Mesodermal cell (in vitro differentiated cells): Measurements from ENCODE around the gene MAK.
A peak's percentile ranks its signal among the peaks of the same experiment; 100 is the strongest.
"Not testable (repeated sequence)": the region's sequence is repeated elsewhere in the genome, so short reads cannot be mapped to it uniquely, and the experiment has no call there.

Source experiments
- H3K27ac ChIP-seq: 2 replicates; pipeline ENCODE4 v1.7.0; 2013; ENCODE audit warnings: mild to moderate bottlenecking, low read depth, low read length, moderate library complexity; ENCODE audit not compliant: severe bottlenecking
- H3K36me3 ChIP-seq: 2 replicates; pipeline ENCODE4 v1.7.1; 2013; ENCODE audit warnings: mild to moderate bottlenecking, low read length, moderate library complexity; ENCODE audit not compliant: control insufficient read depth, insufficient read depth
- H3K4me1 ChIP-seq: one replicate; pipeline ENCODE4 v1.7.1; 2013; ENCODE audit warnings: mild to moderate bottlenecking, low read length; ENCODE audit not compliant: insufficient read depth, control insufficient read depth, poor library complexity, severe bottlenecking
- H3K4me3 ChIP-seq: 2 replicates; pipeline ENCODE4 v1.7.0; 2013; ENCODE audit warnings: low read length, control low read depth, mild to moderate bottlenecking; ENCODE audit not compliant: insufficient read depth, poor library complexity, severe bottlenecking; ENCODE audit errors: extremely low read depth
- H3K9me3 ChIP-seq: 2 replicates; pipeline ENCODE4 v1.7.1; 2013; ENCODE audit warnings: mild to moderate bottlenecking, low read length, moderate library complexity; ENCODE audit not compliant: control insufficient read depth
- WGBS, 2 experiments: methylation state at CpG; one replicate each; pipeline ENCODE4 v1.1.5; 2013; ENCODE audit warnings: missing lambda C conversion rate in 2 of 2; ENCODE audit not compliant: insufficient coverage in 2 of 2; 5-methylcytosine and 5-hydroxymethylcytosine counted together

The MAK gene

DNA sequence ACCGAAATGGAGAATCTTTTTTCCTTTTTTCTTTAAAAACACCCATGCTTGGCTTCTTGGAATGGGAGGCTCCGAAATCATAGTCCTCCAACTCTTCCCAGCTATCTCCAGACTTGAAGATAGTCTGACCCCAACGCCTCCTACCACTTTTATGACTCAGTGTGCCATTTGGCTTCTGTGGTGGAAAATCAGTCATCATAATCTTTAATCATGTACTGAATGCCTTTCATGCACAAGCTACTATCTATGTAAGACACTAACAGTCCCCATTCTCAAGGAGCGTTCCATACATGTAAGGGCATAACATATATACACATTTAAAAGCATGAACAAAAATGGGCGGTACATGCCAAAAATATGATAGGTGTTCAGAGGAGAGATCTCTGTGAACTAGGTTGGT lies 46.7 kb downstream of the MAK start:
- no peaks in the 10 kb centered on the region for H3K9me3 ChIP-seq
- peaks cover 5% of the 10 kb centered on the region for H3K4me1 ChIP-seq
- WGBS, 2 experiments, result 100% methylated on average over 1 to 2 of the region's 5 CpGs
- no peak overlapping the region for H3K4me3 ChIP-seq
- H3K36me3 ChIP-seq, result peaks cover 11% of the 10 kb centered on the region
- H3K27ac ChIP-seq, result no peak overlapping the region

DNA sequence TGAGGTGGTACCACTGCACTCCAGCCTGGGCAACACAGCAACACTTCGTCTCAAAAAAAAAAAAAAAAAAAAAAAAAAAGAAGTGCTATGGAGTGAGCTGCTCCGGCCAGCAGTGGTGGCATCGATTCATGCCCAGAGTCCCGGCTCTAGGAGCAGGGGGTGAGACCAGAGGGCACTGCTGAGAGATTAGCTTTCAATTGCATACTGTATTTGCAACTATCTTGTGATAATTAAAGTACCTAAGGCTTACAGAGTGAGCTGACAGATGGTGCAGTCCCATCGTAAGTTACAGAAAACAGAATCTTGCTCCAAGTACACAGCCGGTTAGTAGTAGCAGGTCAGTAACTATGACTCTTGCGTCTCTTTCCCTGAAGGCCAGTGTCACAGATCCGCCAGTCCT lies 59.3 kb downstream of the MAK start:
- Histone ChIP-seq H3K27ac (no peak overlapping the region), H3K36me3 (peaks cover 31% of the 10 kb centered on the region), H3K4me1 (no peaks in the 10 kb centered on the region), H3K9me3 (no peaks in the 10 kb centered on the region), H3K4me3 (no peak overlapping the region)
- WGBS, 2 experiments, result 90 to 99% methylated on average over 7 of the region's 8 CpGs

DNA sequence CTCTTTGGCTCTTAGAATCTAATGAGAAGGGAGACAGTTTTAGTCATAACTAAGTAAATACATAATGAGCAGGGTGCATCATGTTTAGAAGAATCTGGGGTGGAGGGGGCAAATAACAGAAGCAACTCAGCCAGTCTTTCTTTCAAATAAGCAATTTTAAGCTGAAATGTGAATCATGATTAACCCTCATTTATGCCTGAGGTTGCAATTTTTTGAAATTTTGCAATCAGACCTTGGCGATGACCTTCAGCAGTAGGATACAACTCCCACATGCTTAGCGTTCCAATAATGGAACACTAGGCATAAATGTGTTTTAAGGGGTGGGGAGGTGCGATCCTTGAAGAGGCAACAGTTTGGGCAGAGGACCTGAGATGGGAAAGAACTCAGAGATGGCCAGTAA lies 60.1 kb downstream of the MAK start:
- Histone ChIP-seq H3K4me1 (no peaks in the 10 kb centered on the region), H3K9me3 (no peaks in the 10 kb centered on the region), H3K27ac (no peak overlapping the region), H3K36me3 (peaks cover 30% of the 10 kb centered on the region), H3K4me3 (no peak overlapping the region)
- WGBS, 2 experiments, result 96 to 100% methylated on average over 1 to 3 of the region's 3 CpGs

DNA sequence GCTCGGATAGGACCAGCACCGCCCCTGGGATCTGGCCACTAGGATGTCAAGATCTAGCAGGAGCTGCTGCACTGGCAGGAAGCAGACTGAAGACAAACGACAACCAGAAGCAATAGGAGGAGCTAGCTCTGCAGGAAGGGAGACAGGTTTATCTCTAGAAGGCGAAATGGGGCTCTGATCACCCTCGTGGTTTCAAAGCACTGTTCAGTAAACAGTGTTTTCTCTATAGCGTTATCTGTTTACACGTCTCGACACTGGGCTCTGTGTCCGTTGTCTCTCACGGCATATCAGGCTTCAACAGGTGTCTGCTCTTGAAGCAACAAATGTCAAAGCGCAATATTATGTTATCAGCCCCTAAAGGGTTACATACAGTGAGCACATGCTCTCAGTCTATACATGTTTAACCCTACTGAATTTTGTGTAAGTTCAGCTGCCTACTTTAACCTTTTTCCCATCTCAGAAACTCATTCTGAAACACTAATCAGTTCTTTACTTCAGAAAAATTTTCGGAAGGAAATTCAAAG lies 66.9 kb downstream of the MAK start:
- 80 to 88% methylated on average over 11 to 12 of the region's 12 CpGs for WGBS, 2 experiments
- H3K36me3 ChIP-seq, result peaks cover 28% of the 10 kb centered on the region
- H3K4me1 ChIP-seq, result no peaks in the 10 kb centered on the region
- no peak overlapping the region for H3K4me3 ChIP-seq
- no peak overlapping the region for H3K27ac ChIP-seq
- no peaks in the 10 kb centered on the region for H3K9me3 ChIP-seq

DNA sequence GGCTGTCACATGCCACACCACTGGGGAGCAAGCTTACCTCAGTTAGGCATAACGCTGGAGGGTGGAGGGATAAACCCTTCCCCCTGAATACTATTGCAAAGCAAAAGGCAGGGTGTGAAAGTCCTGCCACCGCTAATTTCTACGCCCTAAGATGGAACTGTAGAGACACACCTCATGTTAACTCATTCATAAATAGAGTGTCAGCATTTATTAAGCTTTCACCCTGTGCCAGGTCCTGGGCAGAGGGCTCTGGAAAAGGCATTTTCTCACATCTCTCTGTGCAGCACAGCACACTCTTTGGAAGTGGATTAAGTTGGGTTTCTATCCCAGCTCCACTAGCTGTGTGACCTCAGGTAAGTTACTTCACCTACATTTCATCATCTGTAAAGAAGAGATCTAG lies 68.9 kb downstream of the MAK start:
- Histone ChIP-seq H3K27ac (no peak overlapping the region), H3K9me3 (no peaks in the 10 kb centered on the region), H3K4me3 (no peak overlapping the region), H3K4me1 (no peaks in the 10 kb centered on the region), H3K36me3 (peaks cover 13% of the 10 kb centered on the region)
- 100% methylated on average over 1 to 2 of the region's 3 CpGs for WGBS, 2 experiments

DNA sequence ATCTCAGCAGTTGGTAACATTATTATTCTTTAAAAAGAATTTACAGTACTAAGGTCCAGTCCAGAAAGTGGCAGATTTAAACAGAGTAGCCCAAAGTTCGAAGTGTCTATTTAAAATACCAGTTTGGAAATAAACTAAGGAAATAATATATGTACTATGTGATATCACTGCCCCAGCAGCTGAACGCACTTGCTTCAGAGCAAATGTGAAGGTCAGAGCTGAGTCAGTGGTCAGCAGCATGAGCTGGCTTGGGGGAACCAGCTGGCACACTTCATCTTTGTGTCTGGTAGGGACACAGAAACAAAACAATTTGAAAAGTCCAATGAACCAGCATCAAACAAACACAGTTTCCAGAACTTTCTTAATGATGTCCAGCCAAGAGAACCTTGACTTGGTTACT lies 75.3 kb downstream of the MAK start:
- Histone ChIP-seq H3K4me1 (peaks cover 5% of the 10 kb centered on the region), H3K36me3 (peaks cover 29% of the 10 kb centered on the region), H3K27ac (no peak overlapping the region), H3K9me3 (no peaks in the 10 kb centered on the region), H3K4me3 (no peak overlapping the region)
- WGBS, 2 experiments, result no CpG with 5 or more reads among the region's 2 CpGs

DNA sequence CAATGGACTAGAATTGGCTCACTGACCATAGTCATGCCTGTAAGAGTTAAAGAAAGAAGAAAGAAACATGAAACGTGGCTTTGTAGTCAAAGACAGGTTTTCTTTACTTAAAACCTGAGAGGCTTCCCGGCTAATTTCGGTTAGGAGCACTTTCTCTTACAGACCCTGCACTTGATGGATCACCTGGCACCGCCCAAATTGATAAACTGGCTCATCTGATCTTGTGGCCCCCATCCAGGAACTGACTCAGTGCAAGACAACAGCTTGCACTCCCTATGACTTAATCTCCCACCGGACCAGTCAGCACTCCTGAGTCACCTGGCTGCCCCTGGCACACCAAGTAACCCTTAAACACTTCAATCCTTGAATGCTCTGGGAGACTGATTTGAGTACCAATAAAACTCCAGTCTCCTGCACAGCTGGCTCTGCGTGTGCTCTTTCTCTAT lies 78.4 kb downstream of the MAK start:
- Histone ChIP-seq H3K9me3 (no peaks in the 10 kb centered on the region), H3K36me3 (peaks cover 57% of the 10 kb centered on the region), H3K4me3 (no peak overlapping the region), H3K27ac (no peak overlapping the region), H3K4me1 (peaks cover 5% of the 10 kb centered on the region)
- 86 to 90% methylated on average over 6 of the region's 6 CpGs for WGBS, 2 experiments

DNA sequence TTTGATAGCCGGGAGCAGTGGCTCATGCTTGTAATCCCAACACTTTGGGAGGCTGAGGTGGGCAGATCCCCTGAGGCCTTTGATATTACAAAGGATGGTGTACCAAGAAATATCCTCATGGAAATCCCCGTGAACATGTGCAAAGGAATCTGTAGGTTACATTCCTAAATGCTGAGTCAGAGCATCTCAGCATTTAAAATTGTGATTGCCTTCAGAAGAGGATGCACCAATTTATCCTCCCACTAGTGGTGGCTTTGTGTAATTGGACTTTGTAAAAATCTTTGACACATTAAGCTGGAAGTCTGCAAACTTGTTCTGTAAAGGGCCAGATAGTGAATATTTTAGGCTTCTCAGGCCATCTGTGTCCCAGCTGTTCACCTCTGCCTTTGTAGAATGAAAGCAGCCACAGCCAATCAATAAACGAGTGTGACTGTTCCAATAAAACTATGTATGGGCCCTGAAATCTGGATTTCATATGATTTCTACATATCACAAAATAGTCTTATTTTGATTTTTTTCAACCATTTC lies 79.0 kb downstream of the MAK start:
- no peaks in the 10 kb centered on the region for H3K9me3 ChIP-seq
- peaks cover 5% of the 10 kb centered on the region for H3K4me1 ChIP-seq
- WGBS, 2 experiments, result 44 to 86% methylated on average over 1 of the region's 3 CpGs
- H3K36me3 ChIP-seq, result peaks cover 63% of the 10 kb centered on the region
- peak overlapping the region; percentile 6 for H3K27ac ChIP-seq
- no peak overlapping the region for H3K4me3 ChIP-seq

DNA sequence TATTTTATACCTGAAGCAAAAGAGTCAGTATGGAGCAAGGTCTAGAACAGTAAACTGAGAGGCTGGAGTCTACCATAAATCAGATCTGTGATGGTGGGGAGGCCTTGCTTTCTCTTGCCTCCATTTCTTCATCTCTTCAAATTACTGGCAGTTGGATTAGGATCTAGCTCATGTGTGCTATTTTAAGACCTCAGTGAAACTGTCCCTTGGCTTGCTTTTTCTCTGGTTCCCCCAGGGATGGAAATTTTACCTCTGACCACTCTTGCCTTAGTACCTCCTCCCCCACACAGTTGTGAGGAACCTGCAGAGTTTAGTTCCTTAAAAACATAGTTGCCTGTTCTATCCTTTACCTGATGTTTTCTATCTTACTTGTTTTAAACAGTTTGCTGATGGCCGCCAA lies 82.3 kb downstream of the MAK start:
- Histone ChIP-seq H3K4me1 (peaks cover 5% of the 10 kb centered on the region), H3K27ac (no peak overlapping the region), H3K4me3 (no peak overlapping the region), H3K9me3 (no peaks in the 10 kb centered on the region), H3K36me3 (peaks cover 87% of the 10 kb centered on the region)
- WGBS, 2 experiments, result no CpG with 5 or more reads among the region's 1 CpG

DNA sequence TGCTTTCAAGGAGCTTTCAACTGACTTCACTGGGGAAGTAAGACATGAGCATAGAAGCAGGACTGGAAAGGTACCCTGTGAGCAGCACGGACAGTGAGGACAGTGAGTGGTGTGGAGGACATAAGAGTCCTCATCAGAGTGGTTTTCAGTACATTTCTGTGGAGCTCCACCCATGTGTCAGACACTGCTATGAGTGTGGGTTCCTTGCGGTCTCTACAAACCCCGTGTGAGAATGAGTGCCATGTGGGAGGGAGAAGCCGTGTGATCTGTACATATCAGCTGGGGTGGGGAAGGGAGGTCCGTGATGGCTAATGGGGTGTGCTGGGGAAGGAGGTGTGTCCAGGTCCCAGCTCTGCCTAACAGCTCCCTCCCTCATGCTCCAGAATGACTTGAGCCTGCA lies 86.6 kb downstream of the MAK start:
- not testable (repeated sequence) for H3K27ac ChIP-seq, H3K4me1 ChIP-seq, H3K4me3 ChIP-seq, H3K9me3 ChIP-seq
- 100% methylated on average over 1 to 3 of the region's 5 CpGs for WGBS, 2 experiments
- H3K36me3 ChIP-seq, result peaks cover 63% of the 10 kb centered on the region

DNA sequence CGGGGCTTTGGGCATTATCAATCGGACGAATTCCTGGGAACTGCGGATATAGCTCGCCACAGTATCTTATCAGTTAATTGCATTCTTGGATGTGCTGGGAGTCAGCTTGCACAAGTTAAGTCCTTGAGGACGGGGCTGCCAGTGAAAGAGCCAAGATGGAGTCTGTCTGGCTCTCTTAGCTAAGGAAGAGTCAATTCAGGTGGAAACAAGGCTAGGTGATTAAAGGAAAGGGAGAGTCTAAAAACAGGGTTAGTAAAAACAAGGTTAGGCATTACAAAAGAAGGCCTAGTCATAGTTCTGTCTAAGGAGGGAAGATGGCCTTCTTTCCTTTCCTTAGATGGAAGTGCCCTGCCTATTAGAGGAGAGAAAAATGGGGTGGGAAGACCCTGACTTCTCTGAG lies 87.8 kb downstream of the MAK start:
- H3K36me3 ChIP-seq, result peaks cover 53% of the 10 kb centered on the region
- not testable (repeated sequence) for H3K4me3 ChIP-seq, H3K4me1 ChIP-seq, H3K9me3 ChIP-seq, H3K27ac ChIP-seq
- WGBS, 2 experiments, result 75 to 79% methylated on average over 5 to 6 of the region's 6 CpGs
